GM19467 (cell line): ENCODE results near the gene UBE3A.

ENCODE experiments used
- ATAC-seq: cut with Tn5 transposase; IDR thresholded peaks from one replicate; pipeline ENCODE4 v1.9.1; 2021; ENCODE audit warnings: mild to moderate bottlenecking, moderate library complexity; ENCODE audit not compliant: unreplicated experiment

Gene UBE3A

DNA sequence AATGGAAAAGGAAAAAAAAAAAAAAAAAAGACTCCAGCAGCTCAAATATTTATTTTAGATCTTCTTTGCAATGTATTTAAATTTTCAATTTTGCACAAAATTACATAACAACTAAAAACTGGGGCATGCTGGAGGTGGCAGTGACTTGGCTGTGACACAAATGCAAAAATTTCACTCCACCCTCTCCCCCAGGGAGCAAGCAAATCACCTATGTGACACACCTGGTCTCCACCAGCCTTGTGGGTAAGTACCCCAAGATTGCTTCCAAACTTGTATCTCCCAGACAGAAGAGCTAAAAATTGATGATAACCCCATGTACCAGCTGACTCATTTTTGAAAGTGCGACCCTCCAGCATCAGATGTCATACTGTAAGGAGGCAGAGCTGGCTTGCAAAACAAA is 32.0 kb downstream of the UBE3A start:
- no peak for ATAC-seq

- no peak for ATAC-seq
Observed at GRCh38 chr15:25406261-25406660, 32.6 kb downstream of the UBE3A start.

- no peak for ATAC-seq
Observed at GRCh38 chr15:25403771-25404170, 35.1 kb downstream of the UBE3A start.

GRCh38 chr15:25402342-25402741 is 36.5 kb downstream of the UBE3A start:
- ATAC-seq = no peak

GRCh38 chr15:25401501-25401900 is 37.3 kb downstream of the UBE3A start:
- ATAC-seq = no peak

DNA sequence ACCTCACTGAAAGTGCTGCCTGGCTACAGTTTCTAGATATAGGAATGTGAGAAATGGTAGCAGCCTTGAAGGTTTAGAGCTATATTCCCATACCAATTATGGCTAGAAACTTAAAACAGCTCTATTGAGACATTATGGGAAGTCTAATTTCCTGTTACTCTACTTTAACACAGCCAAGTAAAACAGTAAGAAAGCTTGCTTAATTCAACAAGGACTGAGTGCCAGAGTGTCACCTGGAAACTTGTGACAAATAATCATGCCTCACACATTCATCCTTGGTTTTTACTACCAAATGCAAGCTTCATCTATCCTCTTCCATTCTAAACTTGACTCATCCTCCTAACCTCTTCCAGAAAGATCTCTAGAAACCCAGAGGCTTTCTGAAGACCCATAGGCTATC is 41.7 kb downstream of the UBE3A start:
- ATAC-seq = no peak

DNA sequence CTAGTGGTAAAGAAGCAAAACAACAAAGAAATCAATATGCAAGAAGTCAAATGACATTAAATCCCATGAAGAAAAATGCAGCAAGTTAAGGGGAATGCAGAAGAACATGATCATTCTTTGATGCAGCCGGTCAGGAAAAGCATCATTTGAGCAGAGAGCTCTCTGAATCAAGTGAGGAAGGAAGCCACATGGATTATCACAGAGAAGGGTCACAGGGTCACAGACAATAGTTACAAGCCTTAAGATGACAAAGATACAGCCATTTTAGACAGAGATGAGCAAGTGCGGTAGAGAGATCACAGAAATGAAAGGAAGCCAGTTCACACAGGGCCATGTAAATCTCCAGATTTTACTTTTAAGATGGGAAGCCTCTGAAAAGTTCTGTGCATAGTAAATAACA is 43.9 kb downstream of the UBE3A start:
- ATAC-seq = no peak

- no peak for ATAC-seq
Observed at GRCh38 chr15:25392806-25393205, 46.0 kb downstream of the UBE3A start.

- no peak for ATAC-seq
Observed at GRCh38 chr15:25391971-25392721, 46.7 kb downstream of the UBE3A start.

DNA sequence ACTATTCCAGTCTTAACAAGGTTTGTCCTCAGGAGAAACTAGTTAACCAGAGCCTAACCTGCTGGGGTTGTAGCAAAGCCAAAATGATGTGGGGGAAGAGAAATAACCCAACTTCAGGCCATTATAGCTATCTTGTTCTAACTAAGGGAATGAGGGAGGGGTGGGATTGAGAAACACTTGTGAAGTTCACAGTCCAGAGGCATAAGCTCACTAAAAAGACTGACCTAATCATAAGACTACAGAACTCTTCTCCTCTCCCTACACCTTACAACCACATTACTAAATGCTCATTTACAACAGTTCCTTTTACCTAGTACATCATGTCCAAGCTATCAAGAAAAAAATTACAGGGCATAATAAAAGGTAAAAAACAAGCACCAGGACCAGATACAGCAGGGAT is 52.8 kb downstream of the UBE3A start:
- no peak for ATAC-seq

- no peak for ATAC-seq
Observed at GRCh38 chr15:25381579-25381978, 57.2 kb downstream of the UBE3A start.

- no peak for ATAC-seq
Observed at GRCh38 chr15:25378501-25378901, 60.3 kb downstream of the UBE3A start.

DNA sequence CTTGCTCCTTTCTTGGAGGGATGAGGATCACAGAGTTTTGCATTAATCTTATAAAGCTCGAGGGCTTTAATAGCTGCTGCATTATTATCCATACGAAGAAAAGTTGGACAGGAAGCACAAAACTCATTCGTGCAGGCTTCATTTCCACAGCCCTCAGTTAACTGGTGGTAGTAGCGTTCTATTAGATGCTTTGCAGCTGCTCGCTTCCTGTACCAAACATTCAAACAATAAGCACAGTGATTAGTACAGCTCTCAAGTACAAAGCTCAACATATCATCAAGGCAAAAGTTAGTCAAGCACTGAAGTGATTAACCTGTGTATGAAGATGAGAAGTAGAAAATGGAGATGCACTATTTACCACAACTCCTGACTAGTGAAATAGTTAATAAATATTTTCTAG is 63.3 kb downstream of the UBE3A start:
- no peak for ATAC-seq

- no peak for ATAC-seq
Observed at GRCh38 chr15:25374143-25374542, 64.7 kb downstream of the UBE3A start.

- no peak for ATAC-seq
Observed at GRCh38 chr15:25372298-25372697, 66.5 kb downstream of the UBE3A start.

GRCh38 chr15:25368850-25369249 is 70.0 kb downstream of the UBE3A start:
- ATAC-seq = no peak

GRCh38 chr15:25366058-25366457 is 72.8 kb downstream of the UBE3A start:
- ATAC-seq = no peak

DNA sequence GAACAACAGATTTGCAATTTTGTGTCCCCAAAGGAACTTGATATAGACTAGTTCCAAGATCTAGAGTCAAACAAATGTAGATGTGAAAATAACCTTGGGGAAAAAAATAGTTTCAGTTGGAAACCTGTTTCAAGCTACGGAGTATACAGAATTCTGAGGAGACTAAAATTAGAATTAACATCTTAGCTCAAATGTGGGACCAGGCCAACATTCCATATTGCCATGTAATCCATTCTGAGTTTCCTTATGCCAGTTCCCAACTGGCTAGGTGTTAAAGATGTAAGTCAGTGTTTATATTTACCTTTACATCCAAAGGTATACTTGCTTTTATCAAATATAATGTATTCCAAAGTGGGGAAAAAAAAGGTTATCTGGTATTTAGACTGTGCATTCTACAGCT is 76.3 kb downstream of the UBE3A start:
- no peak for ATAC-seq

GRCh38 chr15:25347707-25348106 is 91.1 kb downstream of the UBE3A start:
- ATAC-seq = no peak

GRCh38 chr15:25346371-25346770 is 92.5 kb downstream of the UBE3A start:
- ATAC-seq = no peak

DNA sequence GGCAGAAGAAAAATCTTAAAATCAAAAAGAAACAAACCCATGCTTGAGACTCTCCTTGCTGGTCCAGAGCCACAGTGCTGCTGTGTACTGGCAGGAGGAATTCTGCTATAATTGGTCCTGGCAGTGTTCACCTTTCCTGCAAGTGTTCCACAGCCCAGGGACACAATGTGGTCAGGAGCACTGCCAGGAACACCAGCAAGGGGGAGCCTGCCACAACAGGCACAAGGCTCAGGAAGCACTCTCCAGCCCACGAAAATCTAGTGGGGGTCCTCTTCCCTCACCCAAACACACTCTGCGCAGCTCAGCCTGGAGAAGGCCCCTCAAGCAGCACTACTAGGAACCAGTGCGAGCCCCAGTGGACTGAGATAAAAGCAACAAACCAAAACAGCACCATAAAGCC is 92.9 kb downstream of the UBE3A start:
- no peak for ATAC-seq

DNA sequence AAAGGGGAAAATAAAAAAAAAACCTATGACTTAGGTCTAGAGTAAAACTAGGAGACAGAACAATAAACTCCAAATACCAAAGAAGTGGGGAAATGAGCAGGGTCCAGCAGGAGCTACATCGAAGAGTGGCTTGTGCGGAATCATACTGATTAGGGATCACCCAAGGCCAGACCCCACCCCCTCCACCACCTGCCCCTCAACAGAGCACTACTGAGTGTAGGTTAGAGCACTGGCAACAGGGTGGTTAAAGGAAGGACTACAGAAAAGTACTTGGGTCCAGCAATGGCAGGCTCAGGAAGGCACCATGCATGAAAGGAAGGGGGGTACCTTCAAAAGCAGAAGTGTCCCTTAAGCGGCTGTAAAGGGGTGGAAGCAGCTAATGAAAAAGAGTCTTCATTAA is 96.2 kb downstream of the UBE3A start:
- ATAC-seq = no peak

- ATAC-seq = no peak
Observed at GRCh38 chr15:25339431-25339830, 99.4 kb downstream of the UBE3A start.
